GM19324 (cell line): ENCODE data around the gene ACSF2.
"Not testable (repeated sequence)": the region's sequence is repeated elsewhere in the genome, so short reads cannot be mapped to it uniquely, and the experiment has no call there.

Experiments
- ATAC-seq: cut with Tn5 transposase; IDR thresholded peaks from one replicate; pipeline ENCODE4 v1.9.1; 2021; ENCODE audit warnings: mild to moderate bottlenecking, moderate library complexity; ENCODE audit not compliant: unreplicated experiment, low FRiP score

The ACSF2 gene

DNA sequence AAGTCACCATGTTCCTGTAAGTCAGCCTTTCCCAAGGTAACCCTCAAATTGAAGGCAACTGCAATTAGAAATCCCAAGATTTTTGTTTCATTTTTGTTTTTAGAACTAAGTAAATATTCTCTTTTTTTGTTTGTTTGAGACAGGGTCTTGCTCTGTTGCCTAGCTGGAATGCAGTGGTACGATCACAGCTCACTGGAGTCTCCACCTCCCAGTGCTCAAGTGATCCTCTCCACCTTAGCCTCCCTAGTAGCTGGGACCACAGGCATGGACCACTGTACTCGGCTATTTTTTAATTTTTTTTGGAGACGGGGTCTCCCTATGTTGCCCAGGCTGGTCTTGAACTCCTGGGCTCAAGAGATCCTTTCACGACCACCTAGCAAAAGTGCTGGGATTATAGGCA lies 18.1 kb upstream of the ACSF2 start:
- ATAC-seq = no peak

DNA sequence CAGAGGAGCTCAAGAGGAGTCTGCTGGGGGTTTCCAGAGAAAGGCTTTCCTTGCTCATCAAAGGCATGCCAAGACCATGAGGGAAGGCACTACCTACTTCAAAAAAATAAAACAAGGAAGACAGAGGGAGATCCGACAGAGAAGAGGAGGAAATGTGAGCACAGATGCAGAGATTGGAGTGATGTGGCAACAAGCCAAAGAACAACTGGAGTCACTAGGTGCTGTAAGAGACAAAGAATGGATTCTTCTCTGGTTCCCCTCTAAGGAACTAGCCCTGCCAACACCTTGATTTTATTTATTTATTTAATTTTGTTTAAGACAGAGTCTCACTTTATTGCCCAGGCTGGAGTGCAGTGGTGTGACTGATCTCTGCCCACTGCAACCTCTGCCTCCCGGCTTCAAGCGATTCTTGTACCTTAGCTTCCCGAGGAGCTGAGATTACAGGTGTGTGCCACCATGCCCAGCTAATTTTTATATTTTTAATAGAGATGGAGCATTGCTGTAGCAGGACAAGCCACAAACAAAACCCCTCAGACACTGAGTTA lies 13.8 kb upstream of the ACSF2 start:
- no peak for ATAC-seq

DNA sequence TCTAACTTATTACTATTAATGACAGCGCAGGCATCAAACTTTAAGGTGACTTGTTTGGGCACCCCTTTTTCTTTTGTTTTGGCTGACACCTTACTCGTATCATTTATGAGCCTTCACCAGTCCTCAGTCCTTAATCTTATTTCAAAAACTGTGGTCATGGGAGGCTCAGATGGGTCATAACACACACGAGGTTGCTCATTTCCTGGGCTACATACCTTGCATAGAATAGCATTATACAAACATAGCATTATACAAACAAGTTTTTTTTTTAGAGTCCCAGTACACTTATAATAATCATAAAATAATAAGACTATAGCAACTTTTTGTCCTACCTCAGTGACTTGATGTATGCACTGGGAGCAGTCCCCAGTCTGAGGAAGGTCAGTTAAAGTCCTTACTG lies 11.2 kb upstream of the ACSF2 start:
- ATAC-seq = no peak

DNA sequence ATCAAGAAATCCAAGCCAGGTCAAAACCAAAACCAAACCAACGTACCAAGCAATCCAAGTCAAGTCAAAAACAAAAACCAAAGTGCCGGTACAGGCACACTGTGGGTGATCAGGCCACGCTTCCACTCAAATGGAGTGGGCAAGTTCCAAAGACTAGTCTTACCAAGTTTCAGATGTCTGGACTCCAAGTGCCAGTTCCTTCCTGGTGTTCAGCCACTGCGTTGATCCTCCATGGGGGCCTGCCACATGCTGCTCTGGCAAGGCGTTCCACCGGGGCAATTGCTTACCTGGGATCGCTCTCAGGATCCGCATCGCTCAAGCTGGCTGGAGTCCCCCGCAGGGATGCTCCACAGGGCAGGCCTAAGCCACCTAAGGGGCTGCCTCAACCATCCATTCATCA lies 6.4 kb upstream of the ACSF2 start:
- ATAC-seq = not testable (repeated sequence)

DNA sequence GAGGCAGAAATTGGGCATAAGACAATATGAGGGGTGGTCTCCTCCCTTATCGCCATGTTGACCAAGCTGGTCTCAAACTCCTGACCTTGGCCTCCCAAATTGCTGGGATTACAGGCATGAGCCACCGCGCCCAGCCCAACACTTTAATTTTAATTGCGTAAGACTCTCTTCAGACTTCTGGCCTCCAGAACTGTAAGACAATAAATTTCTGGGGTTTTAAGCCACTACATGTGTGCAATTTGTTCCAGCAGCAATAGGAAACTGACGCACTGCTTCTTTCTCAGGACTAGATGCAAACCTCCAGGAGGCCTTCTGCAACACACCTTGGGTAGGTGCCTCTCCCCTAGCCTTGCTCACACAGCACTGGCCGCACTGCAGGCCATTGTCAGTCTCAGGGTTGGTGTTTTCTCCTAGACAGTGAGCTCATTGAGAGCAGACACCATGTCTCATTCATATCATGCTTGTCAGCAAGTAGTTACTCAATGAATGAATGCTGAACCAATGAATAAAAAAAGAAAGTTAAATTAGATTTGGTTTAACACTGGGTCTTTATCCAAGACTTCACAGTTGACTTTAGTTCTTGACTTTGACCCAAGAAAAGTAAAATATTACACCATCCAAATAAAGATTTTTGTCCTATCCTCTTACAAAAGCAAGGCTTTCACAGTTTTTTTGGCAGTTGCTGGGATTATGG lies 5.5 kb upstream of the ACSF2 start:
- ATAC-seq = no peak

DNA sequence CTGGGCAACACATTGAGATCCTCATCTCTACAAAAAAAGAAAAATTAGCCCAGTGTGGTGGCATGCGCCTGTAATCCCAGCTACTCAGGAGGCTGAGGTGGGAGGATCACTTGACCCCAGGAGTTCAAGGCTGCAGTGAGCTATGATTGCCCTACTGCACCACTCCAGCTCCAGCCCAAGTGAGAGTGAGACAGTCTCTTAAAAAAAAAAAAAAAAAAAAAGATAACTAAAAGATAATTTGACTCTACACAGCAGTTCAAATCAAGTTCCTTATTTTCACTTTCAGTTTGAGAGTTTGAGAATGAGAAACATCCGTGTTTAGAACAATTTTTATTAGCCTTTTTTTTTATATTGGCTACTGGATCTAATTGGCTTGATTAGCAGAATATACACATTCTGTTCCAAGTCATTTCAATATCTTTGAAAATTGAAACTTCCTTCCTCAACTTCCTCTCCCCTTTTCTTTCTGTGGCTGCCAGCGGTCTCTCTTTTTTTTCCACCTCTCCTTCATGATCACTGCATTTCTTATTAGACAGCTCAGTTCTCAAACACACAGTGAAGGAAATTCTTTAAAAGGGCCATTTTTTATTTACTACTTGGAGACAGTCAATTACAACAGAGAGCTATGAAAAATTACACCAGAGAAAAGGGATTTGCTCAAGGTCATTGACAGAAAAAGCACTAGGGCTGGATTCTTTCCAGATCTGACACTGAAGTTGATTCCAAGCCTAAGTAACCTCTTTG lies 4.5 kb upstream of the ACSF2 start:
- no peak for ATAC-seq

DNA sequence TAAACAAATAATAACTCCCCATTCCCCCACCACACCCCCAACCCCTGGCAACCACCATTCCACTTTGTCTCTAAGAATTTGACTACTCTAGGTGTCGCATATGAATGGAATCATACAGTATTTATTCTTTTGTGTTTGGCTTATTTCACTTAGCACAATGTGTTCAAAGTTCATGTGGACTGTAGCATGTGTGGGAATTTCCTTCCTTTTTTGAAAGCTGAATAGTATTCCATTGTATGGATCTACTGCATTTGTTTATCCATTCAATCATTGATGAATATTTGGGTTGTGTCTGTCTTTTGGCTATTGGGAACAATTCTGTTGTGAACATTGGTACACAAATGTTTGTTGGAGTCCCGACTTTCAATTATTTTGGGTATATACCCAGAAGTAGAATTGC lies 3.3 kb upstream of the ACSF2 start:
- no peak for ATAC-seq

DNA sequence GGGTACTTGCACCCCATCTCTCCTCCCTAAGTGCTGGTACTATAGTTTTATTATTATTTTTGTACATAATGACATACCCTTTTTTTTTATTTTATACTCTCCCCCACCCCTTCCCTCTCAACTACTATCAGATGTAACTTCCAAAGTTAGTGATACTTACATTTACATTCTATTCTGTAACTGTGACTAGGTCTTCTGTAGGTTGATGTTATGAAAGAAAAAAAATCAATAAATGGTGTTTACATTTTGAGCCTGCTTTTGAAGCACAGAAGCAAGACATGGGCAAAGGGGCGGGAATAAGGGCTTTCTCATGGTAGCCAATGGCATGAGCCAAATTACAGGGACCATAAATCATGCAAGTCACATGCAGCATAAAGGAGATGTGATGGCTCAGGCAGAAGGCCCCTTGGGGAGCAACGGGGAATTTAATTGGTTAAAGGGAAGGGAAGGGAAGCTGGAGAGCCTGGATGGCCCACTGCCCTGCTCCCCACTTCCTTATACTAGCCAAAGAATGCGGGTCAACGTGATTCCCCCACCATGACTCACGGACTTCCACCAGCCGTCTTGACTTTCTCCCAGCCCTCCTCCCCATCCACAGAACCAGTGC lies 2.4 kb upstream of the ACSF2 start:
- no peak for ATAC-seq

DNA sequence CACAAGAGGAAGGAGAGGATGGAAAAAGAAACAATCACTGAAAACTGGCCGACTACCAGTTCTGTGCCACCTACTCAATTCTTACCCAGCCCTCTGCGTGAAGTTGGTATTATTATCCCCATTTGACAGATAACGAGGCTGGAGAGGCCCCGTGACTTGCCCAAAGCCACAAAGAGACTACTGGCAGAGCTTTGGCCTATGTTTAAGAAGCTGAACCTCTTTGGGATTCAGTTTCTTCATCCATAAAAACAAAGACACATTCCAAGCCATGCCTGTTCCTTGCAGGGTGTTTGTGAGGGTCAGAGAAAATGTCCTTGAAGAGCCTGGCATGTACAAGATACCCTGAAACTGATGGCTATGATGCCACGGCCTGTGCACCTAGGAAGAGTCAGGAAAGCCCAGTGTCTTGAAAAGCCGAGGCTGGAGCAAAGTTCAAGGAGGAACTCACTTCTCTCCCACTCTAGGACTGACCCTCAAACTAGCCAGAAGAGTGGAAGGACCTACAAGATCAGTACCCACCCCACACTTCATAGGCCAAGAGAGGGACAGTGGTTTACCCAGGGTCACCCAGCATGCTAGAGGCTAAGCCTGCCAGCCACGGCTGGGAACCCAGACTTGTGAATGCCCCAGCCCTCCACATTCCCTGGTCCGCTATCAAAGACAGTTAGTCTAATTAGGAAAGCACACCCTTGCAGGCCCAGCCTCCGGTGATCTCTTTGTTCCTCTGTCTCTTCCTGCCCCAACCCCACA lies 1.6 kb upstream of the ACSF2 start:
- no peak for ATAC-seq

DNA sequence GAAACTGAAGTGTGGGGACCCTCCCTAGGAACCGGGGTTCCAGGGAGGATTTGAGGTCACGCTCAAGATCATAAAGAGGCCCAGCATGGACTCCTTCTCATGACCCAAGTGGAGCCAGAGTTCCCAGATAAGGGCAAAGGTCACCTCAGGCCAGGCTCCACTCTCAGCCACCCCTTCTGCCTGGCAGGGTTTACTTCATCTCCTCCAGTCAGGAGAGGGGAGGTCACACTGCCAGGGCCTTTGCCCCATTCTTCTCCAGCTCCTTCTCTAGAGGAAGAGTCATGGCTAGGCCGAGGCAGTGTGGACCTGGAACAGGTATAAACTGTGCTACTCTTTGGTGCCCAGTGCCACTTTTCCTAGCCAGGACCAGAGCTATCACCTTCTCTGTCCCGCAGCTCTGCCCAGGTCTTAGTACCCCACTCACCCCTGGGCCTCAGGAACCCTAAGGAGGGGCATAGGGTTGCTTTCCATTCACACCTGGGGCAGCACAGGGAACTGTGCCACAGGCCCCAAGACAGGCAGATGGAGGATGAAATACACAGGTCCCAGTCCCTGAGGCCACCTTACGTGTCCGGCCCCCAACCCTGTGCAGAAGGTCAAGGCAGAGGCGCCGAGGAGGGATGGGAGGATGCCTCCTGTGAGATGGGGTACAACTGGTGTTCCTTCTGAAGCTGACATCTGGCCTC lies 879 bp upstream of the ACSF2 start:
- no peak for ATAC-seq

DNA sequence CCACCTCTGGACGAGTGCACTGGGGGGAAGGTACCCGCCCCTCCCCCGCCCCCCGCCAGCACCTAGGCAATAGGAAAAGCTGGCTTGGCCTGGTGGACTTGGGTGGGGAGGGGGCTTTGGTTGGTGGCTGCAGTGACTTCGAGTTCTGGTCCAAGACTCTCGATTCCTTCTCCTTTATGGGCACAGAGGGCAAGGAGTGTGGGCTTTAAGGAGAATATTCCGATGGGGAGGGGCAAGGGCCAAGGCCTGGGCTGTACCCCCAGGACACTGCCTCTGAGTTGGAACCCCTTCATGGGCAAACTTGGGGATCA lies 409 bp downstream of the ACSF2 start:
- no peak for ATAC-seq

DNA sequence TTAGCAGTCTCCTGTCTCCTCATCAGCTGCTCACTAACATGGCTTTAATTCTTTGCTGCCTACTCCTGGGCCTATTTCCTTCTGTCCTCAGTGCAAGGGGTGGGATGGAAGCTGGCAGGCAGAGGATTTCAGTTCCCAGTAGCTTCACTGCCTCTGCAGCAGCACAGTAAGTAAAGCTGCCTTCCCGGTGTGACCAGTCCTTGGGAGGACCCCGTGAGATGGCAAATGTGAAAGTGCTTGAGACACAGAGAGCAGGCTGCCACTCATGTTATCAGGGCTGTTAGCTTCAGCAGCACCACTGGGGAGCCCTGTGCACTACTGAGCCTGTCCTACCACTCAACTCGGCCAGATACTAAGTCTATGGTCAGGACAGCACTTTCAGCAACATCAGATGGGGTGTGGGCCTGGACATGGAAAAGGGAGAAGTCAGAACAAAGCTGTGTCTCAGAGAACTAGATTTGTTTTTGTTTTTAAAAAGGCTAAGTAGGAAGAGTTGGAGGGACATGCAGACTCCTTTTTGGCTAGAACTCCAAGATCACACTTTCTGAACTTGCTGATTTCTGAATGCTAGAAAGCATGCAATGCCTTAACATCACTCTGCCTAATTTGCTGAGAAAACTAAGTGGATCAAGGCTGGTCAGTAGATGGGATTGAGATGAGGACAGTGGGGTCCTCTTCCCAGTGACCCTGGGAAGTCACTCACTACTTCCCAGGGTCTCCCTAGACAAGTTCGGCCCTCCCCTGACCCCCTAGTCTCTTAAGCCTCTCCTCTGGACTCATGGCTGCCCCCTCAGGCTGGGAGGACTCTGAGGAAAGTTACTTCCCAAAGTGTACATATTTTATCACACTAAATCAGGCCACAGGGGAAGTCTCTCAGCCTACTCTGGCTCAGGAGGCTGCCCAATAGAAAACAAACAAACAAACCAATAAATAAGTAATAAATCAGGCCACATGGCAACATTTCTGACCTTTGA lies 1.1 kb downstream of the ACSF2 start:
- ATAC-seq = no peak

DNA sequence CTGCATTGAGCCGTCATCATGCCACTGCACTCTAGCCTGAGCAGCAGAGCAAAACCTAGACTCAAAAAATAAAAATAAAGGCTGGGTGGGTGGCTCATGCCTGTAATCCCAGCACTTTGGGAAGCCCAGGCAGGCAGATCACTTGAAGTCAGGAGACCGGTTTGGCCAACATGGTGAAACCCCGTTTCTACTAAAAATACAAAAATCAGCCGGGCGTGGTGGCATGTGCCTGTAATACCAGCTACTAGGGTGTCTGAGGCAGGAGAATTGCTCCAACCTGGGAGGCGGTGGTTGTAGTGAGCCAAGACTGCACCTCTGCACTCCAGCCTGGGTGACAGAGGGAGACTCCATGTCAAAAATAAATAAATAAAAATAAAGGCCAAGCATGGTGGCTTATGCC lies 2.1 kb downstream of the ACSF2 start:
- not testable (repeated sequence) for ATAC-seq

DNA sequence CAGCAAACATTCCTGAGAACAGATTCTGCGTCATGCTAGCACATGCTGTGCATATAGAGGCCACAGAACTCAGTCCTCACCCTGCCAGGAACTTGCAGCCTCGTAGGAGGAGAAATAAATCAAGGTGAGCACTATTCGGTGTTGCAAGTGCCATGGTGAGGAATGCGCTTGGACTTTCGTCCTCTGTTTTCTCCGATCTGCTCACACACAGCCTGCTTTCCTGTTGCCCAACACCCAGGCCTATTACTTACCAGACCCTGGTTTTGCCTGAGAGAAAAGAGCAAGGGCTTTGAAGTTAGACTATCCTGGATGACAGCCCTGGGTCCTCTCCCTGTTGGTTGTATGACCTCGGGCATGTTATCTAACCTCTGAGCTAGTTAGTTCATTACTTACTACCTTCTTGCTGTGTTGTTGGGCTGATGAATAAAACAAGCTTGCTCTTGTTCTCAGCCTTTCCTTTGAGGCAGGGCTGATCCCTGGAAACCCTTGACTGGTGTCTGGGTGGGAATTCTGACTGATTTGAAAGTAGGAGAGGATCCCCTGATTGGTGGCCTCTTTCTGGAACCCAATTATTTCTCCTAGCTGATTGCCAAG lies 2.9 kb downstream of the ACSF2 start:
- ATAC-seq = no peak

DNA sequence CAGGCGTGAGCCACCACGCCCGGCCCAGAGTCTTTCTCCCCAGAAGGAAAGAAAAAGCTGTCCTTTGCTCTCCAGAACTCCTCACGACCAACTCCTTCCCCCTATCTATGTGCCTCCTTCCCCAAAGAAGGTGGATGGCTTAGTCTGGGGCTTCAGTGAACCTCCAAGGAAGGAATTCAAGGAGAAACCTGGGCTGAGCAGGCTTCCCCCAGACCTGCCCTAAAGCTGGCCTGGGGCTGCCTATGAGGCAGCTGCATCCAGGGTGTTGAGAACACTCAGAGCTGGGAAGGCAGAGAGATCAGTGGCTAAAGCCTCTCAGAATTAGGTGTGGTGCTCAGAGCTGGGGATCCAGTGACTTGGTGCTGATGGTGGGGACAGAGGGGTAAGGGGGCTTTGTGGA lies 3.8 kb downstream of the ACSF2 start:
- no peak for ATAC-seq

DNA sequence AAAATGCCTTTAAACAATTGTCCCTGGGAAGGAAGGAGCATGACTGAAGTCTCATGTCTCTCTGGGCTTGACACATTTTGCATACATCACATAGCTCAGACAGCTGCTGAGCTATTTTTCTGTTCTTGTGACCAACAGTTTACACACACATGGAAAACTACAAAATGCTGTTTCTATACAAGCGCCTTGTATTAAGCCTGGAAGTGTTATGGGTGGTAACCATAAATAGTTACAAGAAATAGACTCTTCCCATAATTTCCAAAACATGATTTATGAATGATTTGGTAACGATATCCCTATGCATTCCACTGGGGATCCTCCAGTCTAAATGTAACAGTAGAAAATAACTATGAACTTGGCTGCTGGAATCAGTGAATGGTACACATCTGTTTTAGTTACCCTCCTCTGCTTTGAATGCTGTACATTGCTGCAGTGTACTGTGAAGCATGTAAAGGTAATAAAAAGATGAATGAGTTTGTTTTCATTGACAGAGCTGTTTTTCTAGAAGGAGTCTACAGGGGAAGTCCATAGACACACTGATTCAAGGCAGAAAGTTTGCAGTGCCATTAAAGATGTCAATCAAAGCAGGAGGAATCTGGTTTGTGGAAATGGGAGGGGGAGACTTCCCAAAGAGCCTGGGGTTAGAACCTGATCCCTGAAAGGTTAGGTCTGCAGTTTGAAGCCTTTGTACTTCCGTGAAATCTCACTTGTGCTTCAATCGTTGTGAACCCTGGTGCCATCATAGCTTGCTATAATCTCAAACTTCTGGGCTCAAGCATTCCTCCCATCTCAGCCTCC lies 5.0 kb downstream of the ACSF2 start:
- no peak for ATAC-seq

DNA sequence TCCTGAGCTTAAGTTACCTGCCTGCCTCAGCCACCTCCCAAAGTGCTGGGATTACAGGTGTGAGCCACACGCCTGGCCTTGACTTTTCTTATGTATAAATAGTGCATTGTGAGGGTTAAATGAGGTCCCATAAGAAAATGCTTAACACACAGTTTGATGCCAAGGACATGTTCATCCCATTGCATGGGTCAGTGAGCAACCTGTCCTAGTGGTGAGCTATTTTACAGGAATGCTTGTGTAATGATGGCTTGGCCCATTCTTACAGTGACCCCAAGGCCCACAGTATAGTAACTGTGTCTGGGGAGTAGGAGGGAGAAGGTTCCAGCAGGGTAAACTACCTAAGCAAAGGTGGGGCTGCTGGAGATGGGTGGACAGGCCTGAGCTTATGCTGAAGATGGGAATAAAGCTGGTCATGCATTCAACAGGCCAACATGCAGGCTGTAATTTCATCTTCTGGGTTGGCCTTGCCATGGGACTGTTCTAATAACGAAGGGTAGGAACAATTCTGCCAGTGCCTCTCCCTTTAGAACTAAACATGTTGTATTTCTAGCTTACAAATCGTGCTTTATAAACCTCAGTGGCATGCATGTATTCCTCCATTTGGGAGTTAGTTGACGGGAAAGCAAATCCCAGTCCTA lies 6.2 kb downstream of the ACSF2 start:
- no peak for ATAC-seq

DNA sequence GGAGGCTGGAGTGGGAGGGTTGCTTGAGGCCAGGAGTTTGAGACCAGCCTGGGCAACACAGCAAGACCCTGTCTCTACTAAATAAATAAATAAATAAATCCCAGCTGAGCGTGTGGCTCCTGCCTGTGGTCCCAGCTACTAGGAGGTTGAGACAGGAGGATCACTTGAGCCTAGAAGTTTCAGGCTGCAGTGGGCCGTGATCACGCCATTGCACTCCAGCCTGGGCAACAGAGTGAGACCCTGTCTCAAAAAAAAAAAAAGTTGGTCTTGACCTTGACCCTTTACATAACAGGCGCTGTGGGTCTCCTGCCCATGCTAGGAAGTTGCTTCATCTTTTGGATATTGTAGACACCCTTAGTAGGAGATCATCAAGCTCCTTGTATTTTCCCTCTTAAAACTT lies 11.4 kb downstream of the ACSF2 start:
- no peak for ATAC-seq
